ENCODE results near the gene MPL.
"Not testable (repeated sequence)": the region's sequence is repeated elsewhere in the genome, so short reads cannot be mapped to it uniquely, and the experiment has no call there.

MPL gene

DNA sequence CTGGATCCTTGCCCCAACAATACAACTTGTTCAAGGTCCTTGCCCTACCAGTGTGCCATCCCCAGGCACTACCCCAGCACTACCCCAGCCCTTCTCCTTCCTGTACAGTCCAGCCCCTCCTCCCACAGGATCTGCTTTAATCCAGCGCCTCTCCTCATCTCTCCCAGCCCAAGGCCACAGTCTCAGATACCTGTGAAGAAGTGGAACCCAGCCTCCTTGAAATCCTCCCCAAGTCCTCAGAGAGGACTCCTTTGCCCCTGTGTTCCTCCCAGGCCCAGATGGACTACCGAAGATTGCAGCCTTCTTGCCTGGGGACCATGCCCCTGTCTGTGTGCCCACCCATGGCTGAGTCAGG, 14.7 kb downstream of the MPL start:
- H3K4me3 ChIP-seq (ENCODE audit: low read depth, low read length) = no peak overlapping the region

DNA sequence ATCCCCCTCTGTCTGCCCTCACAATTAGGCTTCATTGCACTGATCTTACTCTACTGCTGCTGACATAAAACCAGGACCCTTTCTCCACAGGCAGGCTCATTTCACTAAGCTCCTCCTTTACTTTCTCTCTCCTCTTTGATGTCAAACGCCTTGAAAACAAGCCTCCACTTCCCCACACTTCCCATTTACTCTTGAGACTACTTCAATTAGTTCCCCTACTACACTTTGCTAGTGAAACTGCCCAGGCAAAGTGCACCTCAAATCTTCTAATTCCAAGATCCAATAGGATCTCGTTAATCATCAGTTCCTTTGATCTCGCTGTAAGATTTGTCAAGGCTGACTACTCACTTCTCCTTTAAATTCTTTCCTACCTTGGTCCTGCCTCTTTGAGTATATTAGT, 15.3 kb downstream of the MPL start:
- H3K4me3 ChIP-seq (ENCODE audit: low read depth, low read length) = no peak overlapping the region

DNA sequence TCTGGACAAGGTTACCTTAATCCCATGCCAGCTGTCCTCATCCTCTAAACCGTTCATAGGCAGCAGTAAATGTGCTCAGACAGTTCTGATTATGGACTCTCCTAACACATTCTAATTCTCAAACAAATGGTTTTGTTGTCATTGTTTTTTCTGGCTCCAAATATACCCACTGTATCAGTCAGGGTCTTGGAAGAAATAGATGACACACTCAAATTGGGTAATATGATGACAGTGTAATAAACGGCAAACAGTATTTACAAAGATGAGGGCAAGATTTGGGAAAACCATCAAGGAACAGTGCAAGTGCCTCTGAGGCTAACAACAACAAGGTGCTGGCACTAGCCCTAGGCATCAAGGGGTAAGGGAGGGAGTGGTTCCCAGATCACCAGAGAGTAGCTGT, 16.9 kb downstream of the MPL start:
- no peak overlapping the region for H3K4me3 ChIP-seq (ENCODE audit: low read depth, low read length)

DNA sequence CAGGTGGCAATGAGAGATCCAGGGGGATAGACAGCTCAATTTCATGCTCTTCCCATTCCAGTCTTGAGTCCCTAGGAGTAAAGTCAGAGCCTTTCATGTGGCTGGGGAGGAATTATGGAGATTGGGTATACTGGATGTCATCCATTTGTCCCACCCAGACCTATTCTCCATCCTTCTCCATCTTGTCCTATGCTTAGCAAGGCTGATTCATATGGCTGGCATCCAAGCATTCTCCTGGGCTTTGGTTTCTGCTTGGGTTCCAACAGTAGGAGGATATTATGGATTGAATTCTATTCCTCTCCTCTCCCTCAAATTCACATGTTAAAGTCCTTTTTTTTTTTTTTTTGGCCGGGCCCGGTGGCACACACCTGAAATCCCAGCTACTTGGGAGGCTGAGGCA, 17.3 kb downstream of the MPL start:
- H3K4me3 ChIP-seq (ENCODE audit: low read depth, low read length) = no peak overlapping the region

DNA sequence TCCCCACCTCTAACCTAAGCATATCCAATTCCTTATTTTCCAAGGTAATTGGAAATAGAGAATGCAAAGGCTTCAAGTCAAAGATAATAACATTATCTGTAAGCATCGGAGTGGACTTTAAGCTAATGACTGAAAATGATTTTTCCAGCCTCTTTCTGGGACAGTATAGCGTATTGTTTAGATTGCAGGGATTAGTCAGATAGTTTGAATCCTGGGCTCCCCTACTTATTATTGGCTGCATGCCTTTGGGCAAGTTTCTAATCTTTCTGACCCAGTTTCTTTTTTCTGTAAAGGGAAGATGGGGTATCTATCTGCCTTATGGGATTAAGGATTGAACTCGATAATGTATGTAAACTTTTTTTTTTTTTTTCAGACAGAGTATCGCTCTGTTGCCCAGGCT, 19.6 kb downstream of the MPL start:
- H3K4me3 ChIP-seq (ENCODE audit: low read depth, low read length) = no peak overlapping the region

DNA sequence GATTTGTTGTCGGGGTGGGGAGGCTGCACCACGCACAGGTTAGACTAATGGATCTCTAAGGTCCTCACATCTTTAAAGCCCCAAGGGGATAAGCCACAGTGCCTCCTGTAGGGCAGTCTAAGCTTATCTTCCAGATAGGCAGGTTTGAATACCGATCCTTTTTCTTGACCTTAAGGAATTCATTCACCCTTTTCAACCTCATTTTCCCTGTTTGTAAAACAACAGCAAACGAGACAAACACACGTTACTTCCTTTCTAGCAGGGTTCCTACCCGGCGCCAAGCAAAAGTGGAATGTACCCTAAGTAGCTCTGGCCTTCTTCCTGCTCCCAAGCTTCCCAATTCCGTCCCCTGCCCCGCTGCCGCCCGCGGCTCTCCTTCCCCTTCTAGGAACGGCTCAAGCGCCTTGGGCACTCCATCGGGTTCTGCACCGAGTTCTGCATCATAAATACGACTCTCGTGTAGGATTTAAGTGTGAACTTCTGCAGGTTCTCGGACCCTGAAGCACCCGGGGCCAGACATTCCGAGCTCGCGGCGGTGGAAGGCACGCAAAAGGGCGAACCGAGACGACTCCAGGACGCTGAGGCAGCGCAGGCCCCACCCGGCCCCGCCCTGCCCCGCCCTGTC, 20.6 kb downstream of the MPL start:
- peak overlapping the region; percentile 82 for H3K4me3 ChIP-seq (ENCODE audit: low read depth, low read length)

DNA sequence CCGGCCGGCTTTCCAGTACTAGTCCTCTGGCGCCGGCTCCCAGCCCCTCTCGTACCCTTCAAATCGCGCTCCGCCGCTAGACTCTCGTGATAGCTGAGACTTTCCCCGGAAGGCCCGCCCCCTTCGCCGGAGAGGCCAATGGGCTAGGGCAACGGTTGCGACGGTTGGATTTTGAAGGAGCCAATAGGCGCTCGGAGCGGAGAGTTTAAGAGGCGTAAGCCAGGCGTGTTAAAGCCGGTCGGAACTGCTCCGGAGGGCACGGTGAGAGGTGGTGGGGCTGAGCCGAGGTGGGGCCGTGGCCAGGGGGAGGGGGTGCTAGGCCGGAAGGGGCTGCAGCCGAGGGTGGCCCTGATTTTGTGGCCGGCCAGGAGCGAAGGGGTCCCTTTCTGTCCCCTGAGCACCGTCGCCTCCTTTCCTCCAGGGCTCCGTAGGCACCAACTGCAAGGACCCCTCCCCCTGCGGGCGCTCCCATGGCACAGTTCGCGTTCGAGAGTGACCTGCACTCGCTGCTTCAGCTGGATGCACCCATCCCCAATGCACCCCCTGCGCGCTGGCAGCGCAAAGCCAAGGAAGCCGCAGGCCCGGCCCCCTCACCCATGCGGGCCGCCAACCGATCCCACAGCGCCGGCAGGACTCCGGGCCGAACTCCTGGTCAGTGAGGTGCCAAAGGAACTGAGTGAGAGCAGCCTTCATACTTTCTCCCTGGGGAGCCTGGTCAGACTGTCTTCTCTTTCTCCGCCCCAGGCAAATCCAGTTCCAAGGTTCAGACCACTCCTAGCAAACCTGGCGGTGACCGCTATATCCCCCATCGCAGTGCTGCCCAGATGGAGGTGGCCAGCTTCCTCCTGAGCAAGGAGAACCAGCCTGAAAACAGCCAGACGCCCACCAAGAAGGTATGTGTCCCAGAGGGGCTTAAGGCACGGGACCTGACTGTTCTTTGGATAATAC, 21.4 kb downstream of the MPL start, which contains the start of gene CDC20:
TSS of gene CDC20 (plus strand) at position 236 of the 948 bp plus-strand sequence. CDS start at position 471, 235 bp downstream.
- peak within 1 kb of the TSS; percentile 87 for H3K4me3 ChIP-seq (ENCODE audit: low read depth, low read length)

DNA sequence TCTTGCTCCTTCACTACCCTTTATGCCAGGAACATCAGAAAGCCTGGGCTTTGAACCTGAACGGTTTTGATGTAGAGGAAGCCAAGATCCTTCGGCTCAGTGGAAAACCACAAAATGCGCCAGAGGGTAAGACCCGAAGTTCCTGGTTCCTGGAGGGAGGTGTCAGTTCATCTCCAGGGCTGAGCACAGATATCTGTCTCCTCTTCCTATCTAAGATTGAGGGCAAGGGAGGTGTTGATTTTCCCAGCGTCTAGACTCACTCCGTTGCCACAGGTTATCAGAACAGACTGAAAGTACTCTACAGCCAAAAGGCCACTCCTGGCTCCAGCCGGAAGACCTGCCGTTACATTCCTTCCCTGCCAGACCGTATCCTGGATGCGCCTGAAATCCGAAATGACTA, 22.1 kb downstream of the MPL start:
- H3K4me3 ChIP-seq (ENCODE audit: low read depth, low read length) = peak overlapping the region; percentile 87

DNA sequence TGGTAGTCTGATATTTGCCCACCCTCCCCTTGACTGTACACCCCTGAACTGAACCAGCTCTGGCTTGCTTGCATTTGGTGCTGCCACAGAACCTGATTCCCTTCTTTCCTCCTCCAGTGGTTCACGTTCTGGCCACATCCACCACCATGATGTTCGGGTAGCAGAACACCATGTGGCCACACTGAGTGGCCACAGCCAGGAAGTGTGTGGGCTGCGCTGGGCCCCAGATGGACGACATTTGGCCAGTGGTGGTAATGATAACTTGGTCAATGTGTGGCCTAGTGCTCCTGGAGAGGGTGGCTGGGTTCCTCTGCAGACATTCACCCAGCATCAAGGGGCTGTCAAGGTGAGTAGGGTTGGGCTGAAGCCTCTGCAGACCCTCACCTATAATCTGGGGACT, 23.0 kb downstream of the MPL start:
- H3K4me3 ChIP-seq (ENCODE audit: low read depth, low read length) = no peak overlapping the region

DNA sequence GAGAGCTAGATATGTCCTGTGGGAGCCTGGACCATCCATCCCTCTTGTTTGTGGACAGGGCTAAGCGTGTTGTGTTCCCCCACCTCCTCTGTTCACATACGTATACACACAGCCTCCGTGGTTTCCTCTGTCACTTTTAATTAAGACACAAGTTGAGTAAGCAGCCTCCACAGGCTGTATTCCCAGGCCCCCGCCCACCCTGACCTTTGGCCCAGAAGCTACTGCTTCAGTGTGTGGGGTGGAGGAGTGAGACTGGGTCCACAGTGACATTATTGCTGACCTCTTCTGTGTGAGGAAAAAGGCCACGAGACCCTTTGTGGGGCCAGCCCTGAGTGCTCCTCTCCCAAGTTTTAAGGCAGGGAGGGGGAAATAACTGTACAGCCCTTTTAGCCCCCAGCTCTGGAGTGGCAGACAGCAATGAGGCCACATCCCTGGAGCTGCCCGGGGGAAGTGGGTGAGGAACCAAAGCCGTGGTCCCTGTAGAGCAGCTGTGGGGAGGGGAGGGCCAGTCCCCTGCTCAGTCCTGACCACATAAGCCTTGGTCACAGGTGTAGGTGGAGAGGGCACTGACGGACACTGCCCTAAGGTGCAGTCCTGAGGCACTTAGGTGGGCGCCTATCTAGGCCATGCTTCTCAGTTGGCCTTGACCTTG, 25.8 kb downstream of the MPL start:
- no peak overlapping the region for H3K4me3 ChIP-seq (ENCODE audit: low read depth, low read length)

DNA sequence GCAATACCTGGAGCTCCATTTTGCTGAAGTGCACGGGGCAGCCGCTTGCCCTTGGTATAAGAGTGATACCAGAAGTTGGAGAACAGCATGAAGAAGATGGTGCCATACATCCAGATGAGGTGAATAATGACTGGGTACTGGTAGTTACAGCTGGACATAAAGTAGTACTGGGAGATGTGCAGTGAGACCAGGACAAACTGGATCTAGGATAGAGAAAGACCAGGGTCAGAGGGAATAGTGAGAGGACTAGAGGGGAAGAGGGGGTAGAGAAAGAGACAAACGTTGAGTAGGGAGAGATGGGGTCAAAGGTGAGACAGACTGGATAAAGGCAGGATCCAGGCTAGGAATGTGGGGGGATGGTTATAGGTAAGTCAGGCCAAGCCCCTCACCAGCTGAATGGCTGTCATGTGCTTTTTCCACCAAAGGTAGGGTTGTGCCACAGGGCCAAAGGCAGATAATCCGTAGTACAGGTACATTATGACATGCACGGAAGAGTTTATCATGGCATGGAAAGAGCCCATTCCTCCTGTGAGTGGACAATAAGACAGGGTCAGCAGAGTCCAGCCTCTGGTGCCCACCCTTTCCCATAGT, 26.4 kb downstream of the MPL start:
- no peak overlapping the region for H3K4me3 ChIP-seq (ENCODE audit: low read depth, low read length)

DNA sequence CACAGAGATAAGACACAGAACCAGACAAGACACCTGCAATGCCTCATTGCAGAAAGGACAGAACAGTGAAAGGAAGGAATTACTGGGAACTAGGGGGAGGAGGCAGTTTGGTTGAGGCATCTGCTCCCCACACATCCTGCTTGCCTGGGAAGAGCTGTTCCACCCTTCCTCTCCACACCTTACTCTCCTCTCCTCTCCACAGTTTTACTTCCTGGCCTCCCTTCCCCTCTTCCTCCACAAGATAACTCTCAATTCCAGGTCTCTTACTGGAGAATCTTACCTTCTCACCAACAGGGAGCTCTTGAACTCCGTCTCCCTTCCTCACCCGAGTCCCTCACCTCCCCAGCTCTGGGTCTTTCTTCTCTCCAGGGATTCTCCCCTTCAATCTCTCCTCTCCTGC, 28.1 kb downstream of the MPL start:
- no peak overlapping the region for H3K4me3 ChIP-seq (ENCODE audit: low read depth, low read length)

DNA sequence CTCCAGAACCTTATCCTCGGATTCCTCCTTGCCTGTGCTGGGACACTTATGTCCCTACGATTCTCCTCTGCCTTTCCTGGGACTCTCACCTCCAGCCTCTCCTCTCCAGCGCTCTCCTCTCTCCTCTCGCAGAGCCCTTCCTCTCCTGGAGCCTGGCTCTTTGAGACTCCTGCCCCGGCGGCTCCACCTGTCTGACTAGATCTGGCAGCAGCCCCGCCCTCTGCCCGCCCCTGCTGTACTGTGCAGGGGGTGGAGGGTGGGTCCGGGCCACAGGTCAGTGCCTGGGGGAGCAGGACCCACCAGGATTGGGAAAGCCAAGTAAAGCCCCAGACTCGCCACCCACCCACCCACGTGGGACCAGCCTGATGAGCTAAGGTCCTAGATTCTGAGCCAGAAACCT, 28.6 kb downstream of the MPL start:
- H3K4me3 ChIP-seq (ENCODE audit: low read depth, low read length) = no peak overlapping the region

DNA sequence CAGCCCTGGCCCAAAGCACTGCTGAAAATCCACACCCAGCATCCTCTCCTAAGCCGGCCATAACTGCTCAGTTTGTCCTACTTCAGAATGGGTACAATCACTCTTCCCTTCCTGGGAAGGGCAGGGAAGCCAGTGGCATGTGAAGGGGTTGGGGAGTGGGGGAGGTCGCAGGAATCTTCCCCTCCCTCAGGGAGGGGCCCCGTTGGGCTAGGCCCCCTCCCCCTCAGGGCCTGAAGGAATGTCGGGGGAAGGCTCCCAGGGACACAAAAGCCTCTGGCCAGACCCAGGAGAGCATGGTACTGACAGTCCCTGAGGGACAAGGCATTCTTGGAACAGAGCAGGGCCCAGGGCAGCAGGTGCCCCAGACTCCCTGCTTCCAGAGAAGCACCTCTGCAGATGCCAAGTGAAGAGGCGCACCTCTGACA, 29.0 kb downstream of the MPL start:
- H3K4me3 ChIP-seq (ENCODE audit: low read depth, low read length) = peak overlapping the region; percentile 72

DNA sequence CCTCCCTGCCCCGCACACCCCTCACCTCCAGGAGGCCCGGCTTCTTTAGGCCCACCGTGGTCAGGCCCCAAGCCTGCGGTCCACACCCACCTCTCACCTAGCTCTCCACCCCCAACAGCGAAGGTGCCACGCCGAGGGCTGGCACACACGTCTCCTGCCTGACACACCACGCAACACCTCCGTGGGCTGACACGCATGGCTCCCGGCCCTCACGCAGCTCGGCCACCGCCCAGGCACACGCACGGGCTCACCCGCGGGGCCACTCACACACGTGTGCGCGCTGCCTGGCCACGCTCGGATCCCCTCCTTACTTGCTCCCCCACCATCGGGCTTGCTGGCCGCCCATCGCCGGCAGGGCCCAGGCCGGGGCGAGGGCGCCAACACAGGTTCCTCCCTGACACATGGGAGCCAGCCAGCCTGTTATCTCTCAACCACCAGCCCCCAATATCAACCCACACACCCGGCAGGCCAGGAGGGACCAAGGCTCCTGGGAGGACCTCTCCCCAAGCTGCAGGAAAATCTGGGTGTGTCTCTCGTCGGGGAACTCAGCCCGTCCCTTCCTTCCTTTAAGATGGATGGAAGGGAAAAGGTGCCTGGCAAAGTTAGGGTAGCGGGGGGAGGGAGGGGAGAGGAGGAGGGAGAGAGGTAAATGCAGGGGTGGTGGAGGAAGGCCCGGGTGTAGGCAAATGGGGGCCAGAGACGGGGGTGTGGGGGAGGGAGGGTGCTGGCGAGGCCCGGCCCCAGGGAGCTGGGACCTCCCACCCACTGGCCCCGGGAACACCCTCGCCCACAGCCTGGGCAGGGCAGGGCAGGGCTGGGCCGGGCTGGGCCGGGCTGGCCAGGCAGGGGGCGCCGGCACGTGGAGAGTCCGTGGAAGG, 29.6 kb downstream of the MPL start:
- peak overlapping the region; percentile 72 for H3K4me3 ChIP-seq (ENCODE audit: low read depth, low read length)

DNA sequence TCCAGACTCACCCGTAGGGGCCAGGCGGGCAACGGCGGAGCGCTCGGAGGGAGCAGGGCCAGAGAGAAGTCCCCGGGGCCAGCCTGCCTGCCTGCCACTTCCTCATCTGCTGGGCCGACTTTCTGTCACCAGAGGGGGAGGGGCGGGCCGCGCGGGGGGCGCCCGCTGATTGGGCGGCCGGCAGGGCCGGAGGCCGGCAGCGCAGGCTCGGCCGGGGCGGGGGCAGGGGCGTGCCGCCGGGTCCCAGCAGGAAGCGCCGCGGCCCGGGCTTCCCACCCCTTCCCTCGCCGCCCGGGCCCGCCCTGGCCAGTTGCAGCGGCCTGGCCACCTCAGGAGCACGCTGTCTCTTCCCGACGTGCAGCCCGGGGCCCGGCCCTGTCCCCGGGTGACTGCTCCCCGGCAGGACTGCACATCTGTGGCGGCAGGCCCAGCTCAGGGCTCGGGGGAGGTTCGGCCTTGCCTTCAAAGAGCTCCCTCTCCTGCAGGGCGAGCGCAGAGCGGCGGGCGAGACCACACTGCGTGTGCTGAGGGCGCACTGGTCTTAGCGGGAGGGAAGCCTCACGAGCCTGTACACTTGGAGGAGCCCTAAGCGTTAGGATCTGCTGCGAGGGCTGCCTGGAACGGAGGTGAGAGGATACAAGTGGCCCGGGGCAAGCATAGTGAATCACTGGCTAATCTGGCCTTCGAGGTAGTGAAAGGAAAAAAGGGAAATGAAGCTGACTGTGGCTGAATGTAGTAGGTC, 30.5 kb downstream of the MPL start, which contains the start of gene ELOVL1:
TSS of gene ELOVL1 (minus strand) at position 108 of the 742 bp plus-strand sequence. CDS start 2,402 bp downstream, outside the sequence.
- H3K4me3 ChIP-seq (ENCODE audit: low read depth, low read length) = peak within 1 kb of the TSS; percentile 72

DNA sequence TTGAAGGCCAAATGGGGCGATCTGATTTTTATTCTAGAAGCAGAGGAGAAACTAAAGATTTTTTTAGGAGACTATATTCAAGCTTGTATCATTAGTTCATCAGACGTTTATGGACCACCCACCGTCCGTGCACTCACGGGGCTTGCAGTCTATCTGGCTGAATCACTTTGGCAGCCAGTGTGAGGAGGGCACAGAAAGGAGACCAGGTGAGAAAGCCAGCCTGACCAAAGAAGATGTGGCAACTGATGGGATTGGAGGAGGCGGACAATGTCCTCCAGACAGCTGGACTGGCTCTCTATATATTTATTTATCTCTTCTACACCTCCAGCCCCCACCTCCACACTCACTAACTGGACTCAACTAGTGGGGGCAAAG, 31.0 kb downstream of the MPL start:
- H3K4me3 ChIP-seq (ENCODE audit: low read depth, low read length) = peak overlapping the region; percentile 39

DNA sequence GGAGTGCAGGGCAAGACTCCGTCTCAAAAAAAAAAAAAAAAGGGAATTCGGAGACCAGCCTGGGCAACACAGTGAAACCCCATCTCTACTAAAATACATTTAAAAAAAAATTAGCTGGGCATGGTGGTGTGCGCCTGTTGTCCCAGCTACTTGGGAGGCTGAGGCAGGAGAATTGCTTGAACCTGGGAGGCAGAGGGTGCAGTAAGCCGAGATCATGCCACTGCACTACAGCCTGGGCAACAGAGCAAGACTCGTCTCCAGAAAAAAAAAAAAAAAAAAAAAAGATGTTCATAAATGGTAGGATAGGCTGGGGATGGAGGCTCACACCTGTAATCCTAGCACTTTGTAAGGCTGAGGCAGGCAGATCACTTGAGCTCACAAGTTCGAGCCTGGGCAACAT, 32.2 kb downstream of the MPL start:
- H3K4me3 ChIP-seq (ENCODE audit: low read depth, low read length) = not testable (repeated sequence)

DNA sequence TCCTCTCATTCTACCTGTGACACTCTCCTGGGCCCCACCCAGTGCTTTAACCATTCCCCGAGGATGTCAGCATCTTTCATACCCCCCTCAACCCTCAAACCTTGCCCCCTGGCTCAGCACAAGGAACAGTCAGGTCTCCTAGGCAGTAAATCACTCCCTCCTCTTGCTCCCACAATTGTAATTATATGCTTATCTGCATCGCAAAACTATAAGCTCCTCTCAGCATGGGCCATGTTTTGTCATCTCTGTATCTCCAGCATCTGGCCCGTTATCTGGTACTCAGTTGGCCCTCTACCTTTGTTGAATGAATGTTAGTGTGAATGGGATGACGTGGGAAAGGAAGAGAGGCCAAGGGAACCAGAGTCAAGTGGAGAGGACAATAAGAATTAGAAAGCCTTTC, 32.9 kb downstream of the MPL start:
- no peak overlapping the region for H3K4me3 ChIP-seq (ENCODE audit: low read depth, low read length)

DNA sequence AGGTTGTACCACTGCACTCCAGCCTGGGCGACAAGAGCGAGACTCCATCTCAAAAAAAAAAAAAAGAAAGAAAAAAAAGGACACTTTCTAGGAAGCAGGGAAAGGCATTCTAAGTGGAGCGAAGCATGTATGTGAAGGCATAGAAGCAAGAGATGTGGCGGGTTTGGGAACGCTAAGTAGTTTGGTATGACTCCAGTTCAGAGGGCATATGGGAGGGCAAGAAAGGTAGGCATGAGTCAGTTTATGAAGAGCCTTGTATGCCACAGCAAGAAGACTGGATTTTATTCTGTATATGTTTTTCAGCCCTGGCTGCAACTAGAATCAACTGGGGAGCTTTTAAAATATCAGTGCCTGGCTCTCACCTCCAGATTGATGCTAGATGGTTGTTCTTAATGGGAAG, 34.6 kb downstream of the MPL start:
- no peak overlapping the region for H3K4me3 ChIP-seq (ENCODE audit: low read depth, low read length)
